GM18519 (cell line): ENCODE data around the gene NXF1.
"Not testable (repeated sequence)": the region's sequence is repeated elsewhere in the genome, so short reads cannot be mapped to it uniquely, and the experiment has no call there.

Experiments used
- ATAC-seq: cut with Tn5 transposase; IDR thresholded peaks from one replicate; pipeline ENCODE4 v1.9.1; 2021; ENCODE audit warnings: mild to moderate bottlenecking, moderate library complexity; ENCODE audit not compliant: unreplicated experiment, low FRiP score

NXF1 gene

DNA sequence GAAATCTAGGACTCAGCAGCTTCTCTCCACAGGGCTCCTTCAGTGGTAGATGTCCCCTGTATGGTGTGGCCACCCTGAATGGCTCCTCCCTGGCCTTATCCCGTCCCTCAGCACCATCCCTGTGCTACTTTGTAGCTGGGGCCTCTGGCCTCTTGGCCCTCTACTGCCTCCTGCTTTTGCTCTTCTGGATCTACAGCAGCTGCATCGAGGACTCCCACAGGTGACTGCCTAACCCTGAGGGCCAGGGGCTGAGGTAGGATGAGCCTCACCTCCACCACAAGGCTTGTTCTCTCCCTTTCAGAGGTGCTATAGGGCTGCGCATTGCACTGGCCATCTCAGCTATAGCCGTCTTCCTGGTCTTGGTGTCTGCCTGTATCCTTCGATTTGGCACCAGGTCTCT lies 16.2 kb downstream of the NXF1 start:
- ATAC-seq: no peak

DNA sequence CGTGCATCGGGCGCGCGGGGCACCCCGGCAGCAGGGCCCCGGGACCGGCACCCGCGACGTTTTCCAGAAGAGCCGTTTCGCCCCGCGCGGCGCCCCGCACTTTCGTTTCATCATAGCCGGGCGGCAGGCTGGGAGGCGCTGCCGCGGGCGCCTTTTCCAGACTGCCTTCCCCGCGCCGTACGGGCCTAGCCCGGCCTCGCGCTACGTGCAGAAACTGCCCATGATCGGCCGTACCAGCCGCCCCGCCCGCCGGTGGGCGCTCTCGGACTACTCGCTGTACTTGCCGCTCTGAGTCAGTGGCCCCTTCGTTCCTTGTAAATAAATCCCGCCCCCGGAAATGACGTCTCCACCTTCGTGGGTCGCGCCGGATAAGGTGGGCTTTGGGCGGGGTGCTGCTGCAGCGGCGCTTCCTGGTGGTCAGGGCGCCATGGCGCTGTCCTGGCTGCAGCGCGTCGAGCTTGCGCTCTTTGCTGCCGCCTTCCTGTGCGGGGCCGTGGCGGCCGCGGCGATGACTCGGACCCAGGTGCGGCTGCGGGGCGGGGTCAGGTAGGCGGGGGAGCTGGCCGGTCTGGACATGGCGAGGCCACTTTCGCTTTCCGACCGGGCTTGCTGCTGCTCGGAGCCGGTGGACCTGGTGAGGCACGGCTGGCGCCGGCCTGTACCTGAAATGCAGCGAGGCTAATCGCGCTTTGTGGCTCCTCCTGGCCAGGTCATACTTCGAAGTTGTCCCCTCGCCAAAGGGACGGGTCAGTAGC lies 18.1 kb downstream of the NXF1 start, which contains the start of gene TMEM179B:
TSS of gene TMEM179B (plus strand) at position 398 of the 755 bp plus-strand sequence. CDS start at position 428, 30 bp downstream.
- ATAC-seq: peak; percentile 39

DNA sequence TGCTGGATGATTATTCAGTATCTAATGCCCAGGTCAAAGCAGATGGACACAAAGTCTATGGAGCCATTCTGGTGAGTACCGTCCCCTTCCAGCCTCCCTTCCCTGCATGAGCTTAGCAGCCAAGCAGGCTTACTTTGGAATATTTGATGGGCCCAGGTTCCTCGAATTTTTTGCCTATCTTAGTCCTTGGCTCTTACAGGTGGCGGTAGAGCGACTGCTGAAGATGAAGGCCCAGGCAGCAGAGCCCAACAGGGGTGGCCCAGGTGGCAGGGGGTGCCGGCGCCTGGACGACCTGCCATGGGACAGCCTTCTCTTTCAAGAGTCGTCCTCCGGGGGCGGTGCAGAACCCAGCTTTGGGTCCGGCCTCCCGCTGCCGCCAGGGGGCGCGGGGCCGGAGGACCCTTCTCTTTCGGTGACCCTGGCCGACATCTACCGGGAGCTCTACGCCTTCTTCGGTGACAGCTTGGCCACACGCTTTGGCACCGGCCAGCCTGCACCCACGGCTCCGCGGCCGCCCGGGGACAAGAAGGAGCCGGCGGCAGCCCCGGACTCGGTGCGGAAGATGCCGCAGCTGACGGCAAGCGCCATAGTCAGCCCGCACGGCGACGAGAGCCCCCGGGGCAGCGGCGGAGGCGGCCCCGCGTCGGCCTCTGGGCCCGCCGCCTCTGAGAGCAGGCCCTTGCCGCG lies 18.8 kb downstream of the NXF1 start:
- ATAC-seq: peak; percentile 31

DNA sequence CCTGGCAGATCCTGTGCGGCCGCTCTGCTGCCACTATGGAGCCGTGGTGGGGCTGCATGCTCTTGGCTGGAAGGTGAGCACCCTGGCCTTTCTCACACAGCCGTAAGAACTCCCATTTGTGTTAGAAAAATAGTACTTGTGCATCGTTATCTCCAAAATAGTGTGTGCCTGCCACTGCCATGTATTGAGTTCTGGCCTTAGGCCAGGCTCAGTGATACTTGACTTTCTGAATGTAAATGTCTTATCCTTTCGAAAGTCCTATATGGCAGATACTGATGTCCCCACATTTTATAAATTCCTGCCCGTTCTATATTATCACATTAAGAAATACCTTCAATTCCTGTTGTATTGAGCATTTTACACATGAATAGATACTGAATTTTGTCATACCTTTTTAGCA lies 22.5 kb downstream of the NXF1 start:
- no peak for ATAC-seq

DNA sequence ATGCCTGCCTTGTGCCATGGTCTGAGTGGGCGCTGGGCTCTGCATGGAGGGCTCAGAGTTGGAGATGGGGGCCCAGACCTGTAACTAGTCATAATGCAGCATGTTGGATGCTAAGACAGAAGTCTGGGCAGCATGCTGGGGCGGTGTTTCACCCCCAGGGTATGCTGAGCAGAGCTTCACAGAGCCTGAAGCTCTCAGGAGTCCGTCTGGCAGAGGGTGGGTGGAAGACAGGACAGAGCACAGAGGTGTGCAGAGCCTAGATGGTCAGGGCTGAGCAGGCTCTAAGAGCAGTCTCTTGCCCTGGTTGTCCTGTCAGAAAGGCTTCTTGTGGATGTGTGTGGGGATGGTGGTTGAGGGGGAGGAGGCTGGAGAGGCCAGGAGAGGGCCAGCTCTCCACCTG lies 26.8 kb downstream of the NXF1 start:
- ATAC-seq: no peak

DNA sequence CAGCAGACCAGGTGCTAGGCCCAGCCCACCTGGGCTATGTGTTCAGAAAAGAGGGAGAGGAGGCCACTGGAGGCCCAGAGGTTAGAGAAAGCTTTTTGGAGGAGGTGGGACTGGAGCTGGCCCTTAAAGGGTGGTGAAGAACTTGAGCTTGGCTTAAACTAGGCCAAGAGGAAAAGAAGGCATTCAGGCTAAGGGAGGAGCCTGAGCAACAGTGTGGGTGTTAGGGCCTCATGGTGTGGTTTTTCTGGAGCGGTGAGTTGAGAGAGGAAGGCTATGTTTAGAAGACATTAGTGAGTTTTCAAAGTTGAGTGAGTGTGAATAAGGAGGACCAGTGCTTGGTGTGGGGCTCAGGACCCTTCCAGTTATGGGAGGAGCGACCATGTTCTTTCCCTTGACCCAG lies 27.9 kb downstream of the NXF1 start:
- no peak for ATAC-seq

DNA sequence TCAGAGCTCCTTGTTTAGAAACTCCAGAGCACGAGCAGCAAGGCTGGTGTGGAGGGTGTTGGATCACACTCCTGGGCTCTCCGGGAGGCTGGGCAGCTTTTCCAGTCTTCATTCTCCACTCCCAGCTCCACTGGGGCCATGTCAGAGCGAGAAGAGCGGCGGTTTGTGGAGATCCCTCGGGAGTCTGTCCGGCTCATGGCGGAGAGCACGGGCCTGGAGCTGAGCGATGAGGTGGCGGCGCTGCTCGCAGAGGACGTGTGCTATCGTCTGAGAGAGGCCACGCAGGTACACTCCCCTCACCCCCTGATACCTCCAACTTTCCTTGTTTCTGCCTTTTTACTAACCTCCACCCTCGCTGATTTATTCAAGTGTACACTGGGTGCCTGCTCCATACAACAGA lies 29.6 kb downstream of the NXF1 start:
- no peak for ATAC-seq

DNA sequence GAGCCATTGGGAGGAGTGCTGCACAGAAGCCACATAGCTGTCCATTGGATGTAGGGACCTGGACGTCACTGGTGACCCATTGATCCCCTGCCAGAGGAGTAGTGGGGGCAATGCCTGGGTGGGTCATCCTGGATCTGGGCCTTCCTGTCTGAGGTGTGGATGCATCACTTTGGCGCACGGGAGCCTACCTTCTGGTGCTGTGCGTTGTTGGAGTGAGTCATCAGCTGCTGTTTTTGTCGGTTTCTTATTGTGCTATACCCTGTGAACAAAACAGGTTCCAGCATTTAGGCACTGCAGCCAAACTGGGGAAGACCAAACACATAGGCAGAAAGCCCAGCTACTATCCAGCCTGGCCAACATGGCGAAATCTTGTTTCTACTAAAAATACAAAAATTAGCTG lies 30.8 kb downstream of the NXF1 start:
- ATAC-seq: no peak

DNA sequence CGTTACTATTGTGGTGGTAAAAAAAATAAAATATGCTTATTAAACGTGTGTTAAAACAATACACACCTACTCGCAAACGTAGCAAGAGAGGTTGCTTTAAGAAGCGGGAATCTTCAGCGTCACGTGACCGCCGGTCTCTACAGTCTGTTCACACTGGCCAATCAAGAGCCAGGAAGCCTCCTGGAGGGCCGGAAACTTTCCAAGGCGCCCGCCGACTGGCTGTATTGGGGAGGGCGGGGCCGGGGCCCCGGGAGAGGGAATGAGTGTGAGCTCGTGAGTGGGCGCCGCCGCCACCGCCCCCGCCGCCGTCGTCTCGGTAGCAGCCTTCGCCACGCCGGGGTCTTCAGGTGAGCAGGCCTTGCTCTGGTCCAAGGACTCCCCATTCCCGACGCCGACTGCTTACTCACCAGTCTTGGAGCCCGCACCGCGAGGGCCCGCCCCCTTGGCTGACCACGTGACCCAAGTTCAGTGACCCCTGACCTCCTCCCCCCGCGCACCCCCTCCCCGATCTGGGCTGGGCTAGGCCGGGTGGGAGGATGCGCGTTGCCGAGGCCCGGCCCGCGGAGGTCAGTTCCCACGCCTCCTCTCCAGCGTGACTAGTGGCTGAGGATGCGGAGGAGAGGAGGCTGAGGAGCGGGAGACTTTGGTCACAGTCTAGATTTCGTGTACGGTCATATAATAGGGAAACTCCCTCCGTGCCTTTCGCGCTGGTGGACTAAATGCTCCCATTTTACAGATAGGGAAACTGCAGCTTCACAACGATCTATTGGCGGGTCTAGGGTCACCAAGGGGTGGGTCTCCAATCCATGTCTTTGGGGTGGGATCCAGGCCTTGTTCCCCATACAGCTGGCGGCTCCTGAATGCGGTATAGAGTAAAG lies 33.9 kb downstream of the NXF1 start, which contains the start of gene TAF6L:
TSS of gene TAF6L (plus strand) at position 253 of the 878 bp plus-strand sequence. CDS start 4,388 bp downstream, outside the sequence.
- ATAC-seq: peak; percentile 57

DNA sequence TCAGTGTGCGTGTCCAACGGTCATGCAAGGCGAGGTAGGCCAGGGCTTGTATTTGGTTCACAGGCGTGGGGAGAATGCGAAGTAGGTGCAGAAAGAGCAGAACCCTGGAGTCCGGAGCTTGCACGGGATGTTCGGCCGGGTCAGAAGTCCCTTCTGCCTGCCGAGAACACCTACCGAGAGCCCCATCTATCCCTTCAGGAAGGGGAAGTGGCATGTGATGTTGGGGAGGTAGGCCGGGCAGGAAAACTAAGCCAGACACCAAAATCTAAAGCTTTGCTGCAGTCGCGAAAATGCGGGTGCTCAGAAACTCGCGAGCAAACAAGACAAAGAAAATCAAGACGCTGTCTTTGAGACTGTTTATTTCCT lies 34.5 kb downstream of the NXF1 start:
- no peak for ATAC-seq

DNA sequence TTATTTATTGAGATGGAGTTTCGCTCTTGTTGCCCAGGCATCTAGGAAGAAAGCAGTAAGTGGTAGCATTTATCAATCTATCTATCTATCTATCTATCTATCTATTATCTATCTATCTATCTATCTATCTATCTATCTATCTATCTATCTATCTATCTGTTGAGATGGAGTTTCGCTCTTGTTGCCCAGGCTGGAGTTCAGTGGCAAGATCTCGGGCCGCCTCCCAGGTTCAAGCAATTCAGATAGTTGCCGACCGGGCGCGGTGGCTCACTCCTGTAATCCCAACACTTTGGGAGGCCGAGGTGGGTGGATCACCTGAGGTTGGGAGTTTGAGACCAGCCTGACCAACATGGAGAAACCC lies 44.4 kb downstream of the NXF1 start:
- ATAC-seq: not testable (repeated sequence)

DNA sequence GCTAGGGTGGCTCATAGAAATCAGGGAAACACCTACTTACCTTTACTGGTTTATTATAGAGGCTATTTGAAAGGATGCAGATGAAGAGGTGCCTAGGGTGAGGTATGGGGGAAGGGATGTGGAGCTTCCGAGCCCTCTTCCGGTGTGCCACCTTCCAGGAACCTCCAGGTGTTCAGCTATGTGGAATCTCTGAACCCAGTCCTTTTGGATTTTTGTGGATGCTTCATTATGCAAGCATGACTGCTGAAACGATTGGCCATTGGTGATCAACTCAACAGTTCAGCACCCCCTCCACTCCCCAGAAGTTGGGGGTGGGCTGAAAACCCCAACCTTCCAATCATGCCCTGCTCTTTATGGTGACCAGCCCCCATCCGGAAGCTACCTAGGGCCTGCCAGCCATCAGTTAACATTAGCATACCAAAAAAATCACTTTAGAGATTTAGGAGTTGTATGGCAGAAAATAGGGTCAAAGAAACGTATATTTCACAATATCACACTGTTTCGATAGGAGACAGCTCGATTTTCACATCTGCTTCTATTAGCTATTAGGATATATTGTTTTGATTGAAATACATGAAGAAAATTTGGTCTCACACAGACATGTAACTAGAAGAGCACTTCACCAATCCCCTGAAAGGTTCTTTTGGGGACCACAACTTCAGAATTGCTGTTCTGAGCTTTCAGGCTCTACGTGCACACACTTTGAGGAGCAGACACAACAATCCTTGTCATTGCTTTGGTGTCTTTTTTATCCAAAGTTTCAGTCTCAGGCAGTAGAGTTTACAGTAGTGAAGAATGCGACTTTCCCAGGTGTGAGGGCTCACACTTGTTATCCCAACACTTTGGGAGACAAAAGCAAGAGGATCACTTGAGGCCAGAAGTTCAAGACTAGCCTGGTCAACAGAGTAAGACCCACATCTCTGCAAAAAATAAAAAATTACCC lies 47.1 kb downstream of the NXF1 start:
- ATAC-seq: no peak

DNA sequence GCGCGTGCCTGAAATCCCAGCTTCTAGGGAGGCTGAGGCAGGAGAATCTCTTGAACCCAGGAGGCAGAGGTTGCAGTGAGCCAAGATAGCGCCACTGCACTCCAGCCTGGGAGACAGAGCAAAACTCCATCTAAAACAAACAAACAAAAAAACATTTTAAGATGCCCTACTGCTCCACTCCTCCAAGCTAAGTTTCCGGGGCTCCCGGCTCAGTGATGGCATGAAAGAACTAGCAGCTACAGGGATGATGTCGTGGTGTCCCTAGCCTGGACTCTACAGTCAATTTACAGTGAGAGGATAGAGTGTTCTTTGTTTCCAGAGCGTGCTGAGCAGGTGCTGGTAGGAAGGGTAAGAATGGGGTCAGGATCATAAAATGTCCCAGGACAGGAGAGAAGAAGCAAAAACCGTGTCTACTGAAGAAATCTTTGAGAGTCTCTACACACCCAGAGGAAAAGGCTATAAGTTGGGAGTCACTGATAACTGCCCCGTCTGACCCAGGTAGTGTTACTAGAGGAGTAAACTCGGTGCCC lies 50.1 kb downstream of the NXF1 start:
- ATAC-seq: no peak

DNA sequence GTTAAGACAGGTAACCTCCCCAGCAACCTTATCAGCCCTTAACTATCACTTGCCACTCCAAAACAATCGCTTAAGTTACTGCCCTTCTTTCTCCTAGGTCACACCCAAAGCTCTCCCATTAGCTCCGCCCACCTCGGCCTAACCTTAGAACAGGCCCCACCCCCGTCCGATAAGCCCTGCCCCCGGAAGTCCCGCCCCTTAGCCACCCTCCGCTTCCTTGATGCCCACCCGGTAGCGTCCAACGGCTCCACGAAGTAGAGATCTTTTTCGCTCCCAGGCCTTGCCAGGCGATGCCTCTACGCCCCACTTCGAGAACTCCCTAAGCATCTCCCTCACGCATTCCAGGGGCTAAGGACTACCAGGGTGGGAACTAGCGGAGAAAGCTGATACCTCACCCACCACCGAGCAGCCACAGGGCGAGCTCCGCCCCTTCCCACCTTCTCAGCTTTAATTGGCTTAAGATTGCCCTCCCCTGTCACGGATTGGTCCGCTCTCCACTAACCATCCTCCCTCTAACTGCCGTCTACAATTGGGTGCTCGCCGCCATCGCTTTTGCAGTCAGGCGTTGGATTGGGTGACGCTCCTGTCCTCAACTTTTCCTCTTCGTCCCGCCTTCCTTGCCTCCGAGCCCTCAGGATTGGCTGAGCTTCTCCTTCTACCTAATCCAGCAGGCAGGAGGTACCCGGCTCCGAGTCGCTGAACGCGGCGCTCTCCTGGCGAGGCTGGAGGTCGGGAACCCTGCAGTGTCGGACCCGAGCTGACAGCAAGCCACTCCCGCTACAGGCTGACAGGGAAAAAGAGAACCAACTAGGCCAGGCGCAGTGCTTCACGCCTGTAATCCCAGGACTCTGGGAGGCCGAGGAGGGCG lies 51.3 kb downstream of the NXF1 start, which contains the start of gene ZBTB3:
TSS of gene ZBTB3 (minus strand) at position 425 of the 868 bp plus-strand sequence. CDS start 496 bp downstream, outside the sequence.
- peak; percentile 87 for ATAC-seq

DNA sequence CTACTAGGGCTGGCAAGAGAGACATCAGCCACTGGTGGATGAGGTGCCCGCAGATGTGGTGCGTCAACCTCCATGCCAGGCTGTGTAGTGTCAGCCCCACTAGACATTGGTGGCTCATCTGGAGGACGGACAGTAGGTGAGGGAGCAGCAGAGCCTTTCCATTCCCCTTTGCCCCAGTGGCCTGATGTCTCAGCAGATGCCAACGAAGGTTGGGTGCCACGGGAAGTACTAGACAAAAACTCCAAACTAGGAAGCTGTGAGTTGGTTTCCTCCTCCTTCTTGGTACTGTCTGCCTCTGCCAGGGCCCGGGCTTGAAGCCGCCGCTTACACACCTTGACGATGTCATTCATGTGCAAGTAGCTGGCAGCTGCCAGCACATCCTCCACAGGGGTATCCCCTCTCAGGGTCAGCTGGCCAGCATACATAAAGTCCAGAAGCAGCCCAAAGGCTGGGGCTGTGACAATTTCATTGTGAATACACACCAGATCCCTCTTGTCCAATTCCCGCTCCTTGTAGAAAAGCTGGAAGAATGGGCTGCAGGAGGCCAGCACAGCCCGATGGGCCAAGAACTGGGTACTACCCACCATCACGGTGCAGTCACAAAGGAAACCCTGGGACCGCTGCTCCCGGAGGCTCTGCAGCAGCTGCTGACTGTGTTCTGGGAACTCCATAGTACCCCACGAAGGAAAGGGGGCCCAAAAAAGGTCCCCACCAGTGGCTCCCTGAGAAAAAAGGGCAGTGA lies 52.1 kb downstream of the NXF1 start:
- no peak for ATAC-seq

DNA sequence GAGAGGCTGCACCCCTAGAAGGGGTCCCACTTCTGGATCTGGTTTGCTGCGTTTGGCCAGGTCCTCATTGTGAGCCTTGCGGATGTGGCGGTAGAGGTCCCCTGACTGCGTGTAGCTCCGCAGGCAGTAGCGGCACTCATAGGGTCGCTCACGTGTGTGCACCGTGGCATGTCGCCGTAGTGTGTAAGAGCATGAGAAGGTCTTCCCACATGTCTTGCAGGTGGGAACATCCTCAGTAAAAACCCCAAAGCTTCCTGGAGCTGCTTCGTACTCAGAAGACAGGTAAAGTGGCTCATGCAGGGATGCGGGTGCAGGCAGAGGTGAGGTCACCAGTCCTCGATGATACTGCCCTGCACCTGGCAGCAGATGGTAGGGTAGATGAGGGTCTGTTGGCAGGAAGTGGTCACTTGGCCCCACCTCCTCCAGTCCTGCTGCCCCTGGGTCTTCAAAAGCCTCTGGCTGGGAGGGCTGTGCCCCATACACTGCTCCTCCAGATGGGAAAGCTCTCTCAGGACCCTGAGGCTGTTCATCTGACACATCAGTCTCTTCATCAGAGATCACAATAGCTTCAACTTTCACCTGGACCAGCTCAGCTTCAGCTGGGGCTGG lies 53.0 kb downstream of the NXF1 start:
- ATAC-seq: no peak

DNA sequence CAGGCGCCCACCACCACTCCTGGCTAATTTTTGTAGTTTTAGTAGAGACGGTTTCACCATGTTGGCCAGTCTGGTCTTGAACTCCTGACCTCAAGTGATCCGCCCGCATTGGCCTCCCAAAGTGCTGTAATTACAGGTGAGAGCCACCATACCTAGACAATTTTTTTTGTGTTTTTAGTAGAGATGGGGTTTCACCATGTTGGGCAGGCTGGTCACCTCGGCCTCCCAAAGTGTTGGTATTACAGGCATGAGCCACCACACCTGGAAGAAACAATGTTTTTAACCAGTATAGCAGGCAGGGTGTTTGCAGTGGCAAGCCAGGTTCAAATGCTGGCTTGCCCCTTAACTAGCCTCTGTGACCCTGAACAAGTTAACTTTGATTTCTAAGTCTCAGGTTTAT lies 55.3 kb downstream of the NXF1 start:
- not testable (repeated sequence) for ATAC-seq
